HG03139 (cell line): ENCODE data around the gene MRTO4.
"Not testable (repeated sequence)": the region's sequence is repeated elsewhere in the genome, so short reads cannot be mapped to it uniquely, and the experiment has no call there.

Source experiments
- ATAC-seq: cut with Tn5 transposase; IDR thresholded peaks from one replicate; pipeline ENCODE4 v1.9.1; 2021; ENCODE audit not compliant: unreplicated experiment

The MRTO4 gene

GRCh38 chr1:19269427-19270342 lies 18.1 kb downstream of the MRTO4 start:
- ATAC-seq = not testable (repeated sequence)

- not testable (repeated sequence) for ATAC-seq
Observed at GRCh38 chr1:19270343-19270730, 18.7 kb downstream of the MRTO4 start.

DNA sequence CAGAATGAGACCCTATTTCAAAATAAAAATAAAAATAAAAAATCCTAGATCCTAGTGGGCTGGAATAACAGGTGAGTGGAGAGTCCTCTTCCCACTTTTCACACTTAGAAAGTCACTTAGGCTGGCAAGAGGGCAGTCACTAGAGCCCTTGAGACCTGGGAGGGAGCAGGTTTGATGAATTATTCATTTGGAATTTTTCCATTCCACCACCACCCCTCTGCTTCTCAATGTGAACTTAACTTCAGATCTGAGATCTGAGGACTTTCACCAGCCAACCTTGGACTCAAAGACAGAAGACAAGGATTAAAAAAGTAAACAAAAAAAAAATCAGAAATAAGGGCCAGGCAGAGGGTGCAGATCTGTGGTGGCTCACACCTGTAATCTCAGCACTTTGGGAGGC lies 20.5 kb downstream of the MRTO4 start:
- no peak for ATAC-seq

DNA sequence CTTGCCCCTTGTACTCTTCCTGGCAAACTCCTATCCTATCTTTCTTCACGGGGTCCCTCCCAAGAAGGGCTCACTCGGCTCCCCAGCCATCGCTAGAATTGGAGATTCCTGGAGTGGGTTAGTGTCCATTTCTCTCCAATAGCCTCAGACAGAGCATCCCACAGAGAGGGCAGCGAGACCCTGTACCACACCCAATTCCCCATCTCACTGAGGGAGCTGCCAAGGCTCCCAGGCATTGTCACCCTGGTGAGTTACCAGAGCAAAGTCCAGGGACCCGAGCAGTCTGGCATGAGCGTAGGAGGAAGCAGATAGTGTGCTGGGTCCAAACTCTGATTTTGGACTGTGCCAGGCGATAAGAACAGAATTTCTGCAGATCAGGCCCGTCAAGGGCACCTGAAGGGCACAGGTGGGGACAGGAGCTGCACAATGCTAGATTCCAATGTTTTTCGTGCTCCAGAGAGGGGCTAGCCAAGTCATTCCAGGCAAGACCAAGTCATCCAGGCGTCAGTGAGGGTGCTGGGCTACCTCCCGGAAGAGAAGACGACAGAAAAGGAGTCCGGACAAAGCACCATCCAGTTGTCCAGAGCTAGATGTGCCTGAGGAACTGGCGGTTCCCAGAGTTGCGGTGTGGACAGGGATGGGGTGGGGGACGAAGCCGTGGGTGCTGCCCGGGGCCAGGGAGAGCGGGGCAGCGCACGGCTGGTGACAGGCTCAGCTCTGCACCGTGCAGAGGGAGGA lies 21.7 kb downstream of the MRTO4 start:
- ATAC-seq = no peak

DNA sequence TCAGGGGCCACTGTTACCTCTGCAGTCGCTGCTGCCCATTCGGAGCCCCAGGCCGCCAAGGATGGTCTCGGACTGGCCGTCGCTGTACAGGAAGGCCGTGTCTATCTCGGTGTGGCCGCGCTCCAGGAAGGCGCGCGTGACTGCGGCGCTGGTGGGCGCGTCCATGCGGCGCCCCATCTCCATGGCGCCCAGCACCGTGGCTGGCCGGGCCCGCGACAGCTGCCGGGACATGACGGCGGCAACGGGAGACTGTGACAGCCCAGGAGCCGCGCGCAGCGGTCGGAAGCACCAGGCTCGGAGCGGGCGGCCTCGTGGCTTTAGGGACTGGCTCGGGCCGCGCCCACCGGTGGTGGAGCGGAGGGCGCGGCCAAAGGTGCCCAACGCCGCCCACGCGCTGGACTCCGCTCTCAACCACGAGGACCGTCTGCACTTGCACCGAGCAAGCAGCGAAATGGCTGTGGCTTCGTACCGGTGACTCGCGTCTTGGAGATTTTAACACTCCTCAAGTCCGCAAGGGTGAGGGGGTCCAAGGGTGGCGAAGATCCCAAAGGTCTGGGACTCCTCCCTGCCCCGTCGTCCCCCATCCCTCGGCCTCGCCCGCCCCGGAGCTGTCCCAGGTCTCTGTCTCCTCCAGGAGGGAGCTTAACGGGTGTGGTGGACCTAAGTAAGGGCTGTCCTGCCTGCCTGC lies 22.4 kb downstream of the MRTO4 start:
- not testable (repeated sequence) for ATAC-seq

- ATAC-seq = no peak
Observed at GRCh38 chr1:19274636-19275035, 23.0 kb downstream of the MRTO4 start.

DNA sequence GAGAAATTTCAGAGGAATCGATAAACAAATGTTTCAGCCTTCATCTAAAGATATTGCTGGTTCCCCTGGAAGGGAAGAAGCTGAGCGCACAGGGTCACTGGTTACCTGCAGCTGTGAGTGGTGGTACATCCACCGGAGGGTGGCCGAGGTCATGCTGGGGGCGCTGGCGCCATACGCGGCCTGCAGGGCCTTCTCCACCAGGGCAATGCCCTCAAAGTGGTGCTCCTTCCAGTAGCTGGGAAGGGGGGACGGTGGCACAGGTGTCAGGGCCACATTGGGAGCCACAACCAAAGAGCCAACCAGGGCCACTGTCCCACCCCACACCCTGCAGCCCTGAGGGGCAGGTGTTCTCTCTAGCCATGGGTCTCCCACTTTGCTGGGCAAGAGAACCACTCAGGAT lies 32.3 kb downstream of the MRTO4 start:
- no peak for ATAC-seq

DNA sequence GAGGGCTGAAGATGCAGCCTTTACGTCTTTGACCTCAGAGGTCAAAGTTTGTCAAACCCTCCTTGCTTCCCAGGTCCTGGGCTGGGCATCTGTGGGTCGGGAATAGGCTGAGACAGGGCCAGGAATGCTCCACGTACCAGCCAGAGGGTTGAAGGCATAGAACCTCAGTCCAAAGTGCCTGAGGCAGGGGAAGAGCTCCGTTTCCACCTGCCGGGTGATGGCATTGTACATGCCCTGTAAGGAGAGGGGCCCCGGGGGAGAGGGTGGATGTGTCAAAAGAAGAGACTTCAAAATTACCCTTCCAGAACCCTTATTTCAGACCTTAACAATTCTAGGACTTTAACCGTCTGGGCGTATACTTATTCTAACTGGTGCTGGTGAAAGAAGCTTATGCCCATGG lies 33.3 kb downstream of the MRTO4 start:
- ATAC-seq = no peak

DNA sequence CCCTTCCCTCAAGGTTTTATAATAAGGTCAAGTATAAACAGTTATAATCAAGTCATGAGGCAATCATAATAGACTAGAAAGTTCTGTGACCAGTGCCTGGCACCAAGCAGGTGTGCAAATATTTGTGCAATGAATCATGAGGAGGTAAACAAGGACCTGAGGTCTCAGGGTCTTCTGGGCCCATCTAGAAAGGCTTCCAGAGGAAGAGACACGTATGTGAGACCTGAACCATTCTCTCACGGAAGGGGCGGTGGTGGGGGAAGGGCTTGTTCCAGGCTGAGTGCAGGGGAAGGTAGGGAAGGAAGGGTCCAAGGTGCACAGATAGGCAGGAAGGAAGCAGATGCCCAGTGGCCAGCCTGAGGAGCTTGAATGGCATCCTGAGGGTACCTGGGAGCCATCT lies 33.8 kb downstream of the MRTO4 start:
- ATAC-seq = not testable (repeated sequence)

GRCh38 chr1:19285807-19286206 lies 34.2 kb downstream of the MRTO4 start:
- ATAC-seq = not testable (repeated sequence)

GRCh38 chr1:19287436-19288185 lies 36.0 kb downstream of the MRTO4 start:
- no peak for ATAC-seq

DNA sequence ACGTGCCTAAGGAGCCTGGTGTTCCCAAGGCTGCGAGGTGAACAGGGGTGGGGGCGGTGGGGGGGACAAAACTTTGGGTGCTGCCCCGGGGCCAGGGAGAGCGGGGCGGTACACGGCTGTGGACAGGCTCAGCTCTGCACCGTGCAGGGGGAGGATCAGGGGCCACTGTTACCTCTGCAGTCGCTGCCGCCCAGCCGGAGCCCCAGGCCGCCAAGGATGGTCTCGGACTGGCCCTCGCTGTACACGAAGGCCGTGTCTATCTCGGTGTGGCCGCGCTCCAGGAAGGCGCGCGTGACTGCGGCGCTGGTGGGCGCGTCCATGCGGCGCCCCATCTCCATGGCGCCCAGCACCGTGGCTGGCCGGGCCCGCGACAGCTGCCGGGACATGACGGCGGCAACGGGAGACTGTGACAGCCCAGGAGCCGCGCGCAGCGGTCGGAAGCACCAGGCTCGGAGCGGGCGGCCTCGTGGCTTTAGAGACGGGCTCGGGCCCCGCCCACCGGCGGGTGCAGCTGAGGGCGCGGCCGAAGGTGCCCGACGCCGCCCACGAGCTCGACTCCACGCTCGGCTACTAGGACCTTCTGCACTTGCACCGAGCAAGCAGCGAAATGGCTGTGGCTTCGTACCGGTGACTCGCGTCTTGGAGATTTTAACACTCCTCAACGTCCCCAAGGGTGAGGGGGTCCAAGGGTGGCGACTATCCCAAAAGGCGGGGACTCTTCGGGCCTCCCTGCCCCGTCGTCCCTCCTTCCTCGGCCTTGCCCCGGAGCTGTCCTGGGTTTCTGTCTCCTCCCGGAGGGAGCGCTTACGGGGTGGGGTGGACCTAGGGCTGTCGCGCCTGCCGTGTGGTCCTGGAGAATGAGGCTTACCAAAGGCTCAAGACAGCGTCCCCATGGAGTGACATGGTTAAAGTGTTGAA lies 37.0 kb downstream of the MRTO4 start, which contains the start of gene AKR7A3:
Gene AKR7A3 (minus strand): TSS at position 447 of the 918 bp plus-strand sequence. CDS start 61 bp downstream, at position 386.
- not testable (repeated sequence) for ATAC-seq

- ATAC-seq = no peak
Observed at GRCh38 chr1:19289244-19289643, 37.6 kb downstream of the MRTO4 start.

- ATAC-seq = no peak
Observed at GRCh38 chr1:19294638-19295037, 43.0 kb downstream of the MRTO4 start.

- no peak for ATAC-seq
Observed at GRCh38 chr1:19300211-19300610, 48.6 kb downstream of the MRTO4 start.

- ATAC-seq = not testable (repeated sequence)
Observed at GRCh38 chr1:19304081-19304480, 52.5 kb downstream of the MRTO4 start.

DNA sequence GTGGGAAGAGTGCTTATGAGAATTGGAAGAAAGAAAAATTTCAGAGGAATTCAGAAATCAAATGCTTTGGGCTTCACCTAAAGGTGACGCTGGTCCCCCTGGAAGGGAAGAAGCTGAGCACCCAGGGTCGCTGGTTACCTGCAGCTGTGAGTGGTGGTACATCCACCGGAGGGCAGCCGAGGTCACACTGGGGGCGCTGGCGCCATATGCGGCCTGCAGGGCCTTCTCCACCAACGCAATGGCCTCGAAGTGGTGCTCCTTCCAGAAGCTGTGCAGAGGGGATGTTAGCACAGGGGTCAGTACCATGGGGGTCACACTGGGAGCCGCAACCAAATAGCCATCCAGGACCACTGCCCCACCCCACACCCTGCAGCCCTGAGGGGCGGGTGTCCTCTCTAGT lies 54.3 kb downstream of the MRTO4 start:
- ATAC-seq = no peak

DNA sequence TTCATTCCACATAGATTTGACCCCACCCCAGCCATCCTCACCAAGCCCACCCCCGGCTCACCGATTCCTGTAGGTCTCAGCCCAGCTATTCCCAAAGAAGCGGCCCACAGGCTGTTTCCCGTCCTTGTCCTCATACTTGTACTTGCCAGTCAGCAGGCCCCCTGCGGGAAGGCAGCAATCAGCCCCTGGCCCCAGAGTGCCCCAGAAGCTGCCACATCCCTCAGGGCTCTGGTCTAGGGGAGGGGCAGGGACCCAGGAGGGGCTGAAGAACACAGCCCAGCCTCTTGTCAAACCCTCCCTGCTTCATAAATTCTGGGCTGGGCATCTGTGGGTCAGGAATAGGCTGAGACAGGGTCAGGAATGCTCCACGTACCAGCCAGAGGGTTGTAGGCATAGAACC lies 55.3 kb downstream of the MRTO4 start:
- no peak for ATAC-seq

DNA sequence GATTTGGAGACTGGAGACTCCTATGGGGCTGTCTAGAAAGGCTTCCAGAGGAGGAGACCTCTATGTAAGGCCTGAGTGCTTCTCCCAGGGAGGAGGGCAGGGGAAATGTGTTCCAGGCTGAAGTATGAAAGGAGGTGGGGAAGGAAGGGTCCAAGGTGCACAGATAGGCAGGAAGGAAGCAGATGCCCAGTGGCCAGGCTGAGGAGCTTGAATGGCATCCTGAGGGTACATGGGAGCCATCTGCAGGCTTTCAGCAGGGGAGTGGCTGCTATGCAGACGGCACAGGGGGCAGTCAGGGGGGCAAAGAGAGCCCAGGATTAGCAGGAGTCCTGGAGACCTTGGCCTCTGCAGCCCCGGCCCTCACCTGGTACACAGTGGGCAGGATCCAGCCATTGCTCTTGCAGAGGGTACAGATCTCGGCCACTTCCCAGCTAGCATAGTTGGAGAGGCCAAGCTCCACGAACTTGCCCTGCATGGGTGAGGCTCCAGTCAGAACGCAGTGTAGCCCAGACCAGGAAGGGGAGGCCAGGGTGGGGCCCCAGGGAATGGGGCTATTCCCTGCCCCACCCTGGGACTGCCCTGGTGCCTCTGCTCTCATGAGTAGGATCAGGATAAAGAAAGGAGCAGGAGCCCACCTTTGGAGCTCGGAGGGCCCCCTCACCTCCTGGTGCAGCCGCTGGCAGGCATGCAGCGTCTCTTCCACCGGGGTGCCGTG lies 56.3 kb downstream of the MRTO4 start:
- no peak for ATAC-seq
